ES-I3 (cell line): ENCODE measurements around the gene ACVRL1.

ENCODE experiments used
- H3K36me3 ChIP-seq: 2 replicates; pipeline ENCODE4 v1.6.1; 2013; ENCODE audit warnings: mild to moderate bottlenecking, low read length, control low read depth, moderate library complexity; ENCODE audit not compliant: insufficient read depth
- H3K4me1 ChIP-seq: 2 replicates; pipeline ENCODE4 v1.6.1; 2013; ENCODE audit warnings: mild to moderate bottlenecking, control low read depth, low read length; ENCODE audit not compliant: insufficient read depth
- H3K9ac ChIP-seq: 2 replicates; pipeline ENCODE4 v1.6.1; 2013; ENCODE audit warnings: low read depth, mild to moderate bottlenecking, low read length, moderate library complexity
- H3K9me3 ChIP-seq: 2 replicates; pipeline ENCODE4 v1.6.1; 2013; ENCODE audit warnings: mild to moderate bottlenecking, low read length, moderate library complexity; ENCODE audit not compliant: control insufficient read depth, insufficient read depth

ACVRL1 gene

GRCh38 chr12:51924551-51925319 is 17.4 kb downstream of the ACVRL1 start:
- no peak overlapping the region for H3K9ac ChIP-seq
- no peaks in the 10 kb centered on the region for H3K9me3 ChIP-seq
- no peaks in the 10 kb centered on the region for H3K36me3 ChIP-seq
- H3K4me1 ChIP-seq, result no peaks in the 10 kb centered on the region; the same call in 1 of the 2 replicates

DNA sequence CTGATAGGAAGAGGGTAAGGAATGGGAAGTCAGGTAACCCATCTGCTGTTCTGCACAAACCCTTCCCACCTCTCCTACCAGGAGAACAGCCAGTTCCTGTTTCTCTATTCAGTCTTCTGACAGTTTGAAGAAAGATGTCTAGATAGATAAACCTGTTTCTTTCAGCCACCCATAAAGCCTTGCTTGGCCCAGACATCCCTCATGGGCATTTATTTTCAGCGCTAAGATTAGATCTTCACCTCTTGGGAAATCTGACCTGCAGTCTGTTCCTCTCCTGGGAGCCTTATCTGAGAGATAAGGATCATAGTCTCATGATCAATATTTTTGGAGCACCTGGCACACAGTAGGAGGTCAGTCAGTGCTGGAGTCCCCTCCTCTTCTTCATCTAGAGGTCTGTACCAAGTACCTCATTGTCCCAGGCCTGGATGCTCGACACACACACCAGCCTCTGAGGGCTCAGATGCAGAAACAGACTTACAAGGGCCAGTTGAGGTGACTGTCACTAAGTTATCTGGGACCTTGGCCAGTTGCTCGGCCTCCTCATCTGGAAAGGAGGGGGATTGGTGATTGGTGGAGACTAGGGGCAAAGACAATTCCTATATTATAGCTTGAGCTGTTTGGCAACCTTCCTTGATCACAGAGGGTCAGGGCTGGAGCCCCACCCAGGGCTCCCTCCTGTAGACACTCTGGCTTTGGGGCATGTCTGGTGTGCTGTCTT is 18.2 kb downstream of the ACVRL1 start:
- no peak overlapping the region for H3K9ac ChIP-seq
- H3K4me1 ChIP-seq, result no peaks in the 10 kb centered on the region; the same call in 1 of the 2 replicates
- H3K9me3 ChIP-seq, result no peaks in the 10 kb centered on the region

GRCh38 chr12:51926064-51926632 is 18.8 kb downstream of the ACVRL1 start:
- Histone ChIP-seq H3K4me1 (no peaks in the 10 kb centered on the region; the same call in 1 of the 2 replicates), H3K9ac (no peak overlapping the region), H3K9me3 (no peaks in the 10 kb centered on the region), H3K36me3 (no peaks in the 10 kb centered on the region)

More for the DNA sequence above, 18.2 kb downstream of the ACVRL1 start:
- no peaks in the 10 kb centered on the region for H3K36me3 ChIP-seq

DNA sequence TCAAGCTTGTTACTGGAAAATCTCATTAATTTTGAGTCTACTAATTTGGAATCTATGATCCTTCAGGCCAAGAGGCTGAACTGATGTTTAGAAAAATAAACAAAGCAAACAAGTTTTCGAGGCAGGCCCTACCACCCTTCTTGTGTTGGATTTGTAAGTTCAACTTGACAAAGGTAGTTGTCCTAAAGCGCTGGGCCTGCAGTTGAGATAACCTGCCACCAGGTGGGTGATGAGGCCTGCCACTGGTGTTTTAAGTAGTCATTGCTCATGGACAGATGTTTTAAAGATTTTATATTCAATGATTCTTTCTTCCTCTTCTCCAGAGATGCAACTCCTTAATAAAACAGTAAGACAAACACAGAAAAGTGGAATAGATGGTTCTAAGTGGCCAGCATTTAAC is 19.4 kb downstream of the ACVRL1 start:
- no peak overlapping the region for H3K9ac ChIP-seq
- H3K36me3 ChIP-seq, result no peaks in the 10 kb centered on the region
- no peaks in the 10 kb centered on the region; the same call in 1 of the 2 replicates for H3K4me1 ChIP-seq
- H3K9me3 ChIP-seq, result no peaks in the 10 kb centered on the region

- H3K9me3 ChIP-seq, result no peaks in the 10 kb centered on the region
- no peaks in the 10 kb centered on the region for H3K4me1 ChIP-seq
- no peak overlapping the region for H3K9ac ChIP-seq
- H3K36me3 ChIP-seq, result no peaks in the 10 kb centered on the region
Observed at GRCh38 chr12:51932218-51933076, 25.1 kb downstream of the ACVRL1 start.

- Histone ChIP-seq H3K9me3 (no peaks in the 10 kb centered on the region), H3K9ac (no peak overlapping the region), H3K36me3 (no peaks in the 10 kb centered on the region), H3K4me1 (no peaks in the 10 kb centered on the region)
Observed at GRCh38 chr12:51934080-51934479, 26.8 kb downstream of the ACVRL1 start.

DNA sequence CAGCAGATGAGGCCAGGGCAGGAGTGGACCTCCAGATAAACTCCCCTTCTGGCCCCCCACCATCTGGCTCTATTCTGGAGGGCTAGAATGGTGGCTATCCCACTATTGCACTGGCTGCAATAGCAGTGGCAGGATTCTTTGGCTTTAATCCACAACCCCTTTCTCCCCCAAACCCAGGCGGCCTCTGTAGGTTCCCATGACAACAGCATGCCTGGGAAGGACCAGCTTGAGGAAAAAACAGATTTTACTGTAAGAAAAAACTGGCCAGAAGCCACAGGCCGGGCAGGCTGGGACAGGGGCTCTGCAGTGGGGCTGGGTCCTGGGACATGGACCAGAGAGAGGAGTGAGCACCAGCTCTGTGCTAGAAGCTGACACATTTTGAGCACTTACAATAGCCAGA is 30.6 kb downstream of the ACVRL1 start:
- H3K36me3 ChIP-seq, result no peaks in the 10 kb centered on the region
- no peaks in the 10 kb centered on the region for H3K9me3 ChIP-seq
- no peaks in the 10 kb centered on the region for H3K4me1 ChIP-seq
- no peak overlapping the region for H3K9ac ChIP-seq

DNA sequence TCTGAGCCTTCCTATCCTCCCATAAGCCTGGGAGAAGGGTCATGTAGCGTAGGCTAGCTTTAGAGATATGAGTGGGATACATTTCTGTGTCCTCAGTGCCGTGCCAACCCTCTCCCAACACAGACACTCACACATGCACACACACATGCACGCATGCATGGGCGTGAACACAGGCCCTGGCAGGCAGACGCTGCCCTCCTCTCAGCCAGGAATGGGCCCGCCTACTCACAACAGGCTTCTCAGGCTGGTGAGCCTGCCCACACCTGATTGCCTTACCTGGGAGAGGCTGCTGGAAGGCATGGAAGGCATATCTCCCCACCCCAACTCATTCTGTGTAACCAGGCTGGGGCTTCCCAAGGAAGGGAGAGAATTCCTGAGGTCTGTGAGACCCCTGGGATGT is 31.4 kb downstream of the ACVRL1 start:
- Histone ChIP-seq H3K4me1 (no peaks in the 10 kb centered on the region), H3K9me3 (no peaks in the 10 kb centered on the region), H3K36me3 (no peaks in the 10 kb centered on the region), H3K9ac (no peak overlapping the region)

DNA sequence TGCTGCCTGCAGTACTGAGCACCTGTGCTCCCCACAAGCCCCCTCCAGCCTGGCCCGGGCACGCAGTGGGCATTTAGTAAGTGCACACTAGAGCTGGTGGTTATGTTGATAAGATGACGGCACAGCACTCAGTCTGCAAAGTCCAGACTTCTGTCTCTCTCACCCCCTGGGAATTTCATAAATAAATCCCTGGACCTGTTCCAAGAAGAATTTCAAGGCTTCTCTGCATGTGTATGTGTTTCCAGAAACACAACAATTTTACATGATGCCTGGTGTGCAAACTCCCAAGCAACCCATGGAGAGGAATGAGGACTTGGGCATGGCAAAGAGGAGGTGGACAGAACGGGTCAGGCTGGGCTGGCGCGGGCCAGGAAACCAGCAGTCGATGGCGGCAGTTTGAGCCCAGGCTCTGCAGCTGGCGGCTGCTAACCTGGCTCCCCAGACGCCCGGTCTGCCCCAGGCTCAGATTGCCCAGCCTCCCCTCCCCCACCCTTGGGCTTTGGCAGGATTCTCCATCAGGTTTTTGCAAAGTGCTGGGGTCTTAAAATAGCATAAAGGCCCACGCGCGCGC is 33.8 kb downstream of the ACVRL1 start:
- H3K9ac ChIP-seq, result no peak overlapping the region
- peaks cover 2% of the 10 kb centered on the region; the same call in 1 of the 2 replicates for H3K9me3 ChIP-seq

DNA sequence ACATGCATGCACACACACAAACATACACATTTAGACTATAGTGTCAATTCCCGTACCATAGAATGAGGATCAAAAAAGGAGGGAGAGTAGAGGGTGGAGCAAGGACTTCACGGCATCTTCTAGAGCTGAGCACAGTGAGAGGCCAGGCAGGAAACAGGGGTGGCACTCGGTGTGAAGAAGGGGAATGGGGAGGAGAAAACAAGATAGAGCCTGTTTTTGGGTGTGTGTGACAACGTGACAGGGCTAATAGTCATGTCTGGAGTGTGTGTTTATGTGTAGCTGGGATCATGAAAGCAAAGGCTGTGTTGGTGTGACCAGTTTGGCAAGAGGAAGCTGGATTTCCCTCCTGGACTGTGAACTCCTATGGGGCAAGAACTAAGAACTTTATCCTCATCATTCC is 34.3 kb downstream of the ACVRL1 start:
- no peaks in the 10 kb centered on the region for H3K4me1 ChIP-seq

More for the DNA sequence above, 33.8 kb downstream of the ACVRL1 start:
- H3K4me1 ChIP-seq, result no peaks in the 10 kb centered on the region
- no peaks in the 10 kb centered on the region for H3K36me3 ChIP-seq

DNA sequence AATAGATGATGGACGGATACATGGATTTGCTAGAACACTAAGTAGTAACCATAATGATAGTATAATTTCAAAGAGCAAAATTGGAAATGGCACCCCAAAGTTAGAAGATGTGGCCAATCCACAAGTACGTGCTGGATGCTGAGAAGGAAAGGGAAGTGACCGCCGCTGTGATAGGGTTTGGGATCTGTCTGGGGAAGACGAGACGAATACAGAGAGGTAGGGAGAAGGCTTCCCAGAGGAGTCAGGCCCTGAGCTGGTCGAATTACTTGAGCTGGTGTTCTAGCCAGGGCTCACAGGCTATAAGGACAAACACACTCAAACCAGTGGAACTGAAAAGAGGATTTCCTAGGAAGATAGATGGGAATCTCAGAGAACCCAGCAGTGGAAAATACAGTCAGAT is 34.8 kb downstream of the ACVRL1 start:
- H3K4me1 ChIP-seq, result no peaks in the 10 kb centered on the region
- no peak overlapping the region for H3K9ac ChIP-seq
- H3K9me3 ChIP-seq, result peaks cover 2% of the 10 kb centered on the region; the same call in 1 of the 2 replicates
- H3K36me3 ChIP-seq, result no peaks in the 10 kb centered on the region

More for the DNA sequence above, 34.3 kb downstream of the ACVRL1 start:
- no peak overlapping the region for H3K9ac ChIP-seq
- H3K36me3 ChIP-seq, result no peaks in the 10 kb centered on the region
- H3K9me3 ChIP-seq, result peaks cover 2% of the 10 kb centered on the region; the same call in 1 of the 2 replicates

DNA sequence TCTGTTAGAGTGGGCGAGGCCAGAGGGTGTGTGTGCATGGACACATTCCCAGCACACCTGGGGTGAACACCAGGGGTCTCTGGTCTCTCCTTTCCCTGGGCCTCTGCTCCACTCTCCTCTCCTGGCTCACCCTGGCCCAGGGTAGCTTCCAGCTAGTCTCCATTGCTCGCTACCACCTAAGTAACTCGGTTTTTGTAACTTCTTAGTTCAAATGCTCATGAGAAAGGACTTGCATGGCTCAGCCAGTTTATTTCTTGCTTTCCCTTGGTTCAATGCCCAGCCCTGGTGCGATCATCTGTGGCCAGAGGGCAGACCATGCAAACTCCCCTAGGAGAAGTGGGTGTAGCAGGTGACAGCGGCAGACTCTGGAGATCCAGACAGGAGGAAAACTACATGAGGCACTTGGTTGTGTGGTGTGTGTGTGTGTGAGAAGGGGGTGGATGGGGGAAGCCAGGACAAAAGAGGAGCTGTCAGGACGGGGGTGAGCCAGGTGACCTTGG is 35.2 kb downstream of the ACVRL1 start:
- Histone ChIP-seq H3K9ac (no peak overlapping the region), H3K9me3 (peaks cover 2% of the 10 kb centered on the region; the same call in 1 of the 2 replicates), H3K4me1 (no peaks in the 10 kb centered on the region), H3K36me3 (no peaks in the 10 kb centered on the region)

DNA sequence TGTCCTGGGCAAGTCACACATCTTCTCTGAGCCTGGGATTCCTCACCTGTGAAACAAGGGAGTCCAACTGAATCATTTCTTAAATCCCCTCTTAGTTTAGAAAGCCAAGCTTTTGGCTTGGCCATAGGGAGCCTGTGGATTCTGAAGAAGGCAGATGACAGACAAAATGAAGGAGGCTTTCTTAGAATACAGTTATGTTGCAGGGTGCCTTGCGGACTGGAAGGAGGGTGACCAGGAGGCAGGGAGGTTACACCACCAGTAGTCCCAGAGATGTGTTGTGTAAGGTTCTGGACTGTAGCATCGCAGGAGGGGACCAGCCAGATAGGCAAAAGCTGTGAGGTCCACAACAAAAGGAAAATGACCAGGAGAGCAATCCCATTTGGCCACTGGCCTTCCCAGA is 36.0 kb downstream of the ACVRL1 start:
- Histone ChIP-seq H3K9me3 (peaks cover 2% of the 10 kb centered on the region; the same call in 1 of the 2 replicates), H3K4me1 (no peaks in the 10 kb centered on the region), H3K36me3 (no peaks in the 10 kb centered on the region), H3K9ac (no peak overlapping the region)
